GM19025 (cell line): Measurements from ENCODE around the gene POLD4.

Experiments used
- ATAC-seq: cut with Tn5 transposase; IDR thresholded peaks from one replicate; pipeline ENCODE4 v1.9.1; 2021; ENCODE audit warnings: mild to moderate bottlenecking, low read depth, moderate library complexity; ENCODE audit not compliant: unreplicated experiment

The POLD4 gene

DNA sequence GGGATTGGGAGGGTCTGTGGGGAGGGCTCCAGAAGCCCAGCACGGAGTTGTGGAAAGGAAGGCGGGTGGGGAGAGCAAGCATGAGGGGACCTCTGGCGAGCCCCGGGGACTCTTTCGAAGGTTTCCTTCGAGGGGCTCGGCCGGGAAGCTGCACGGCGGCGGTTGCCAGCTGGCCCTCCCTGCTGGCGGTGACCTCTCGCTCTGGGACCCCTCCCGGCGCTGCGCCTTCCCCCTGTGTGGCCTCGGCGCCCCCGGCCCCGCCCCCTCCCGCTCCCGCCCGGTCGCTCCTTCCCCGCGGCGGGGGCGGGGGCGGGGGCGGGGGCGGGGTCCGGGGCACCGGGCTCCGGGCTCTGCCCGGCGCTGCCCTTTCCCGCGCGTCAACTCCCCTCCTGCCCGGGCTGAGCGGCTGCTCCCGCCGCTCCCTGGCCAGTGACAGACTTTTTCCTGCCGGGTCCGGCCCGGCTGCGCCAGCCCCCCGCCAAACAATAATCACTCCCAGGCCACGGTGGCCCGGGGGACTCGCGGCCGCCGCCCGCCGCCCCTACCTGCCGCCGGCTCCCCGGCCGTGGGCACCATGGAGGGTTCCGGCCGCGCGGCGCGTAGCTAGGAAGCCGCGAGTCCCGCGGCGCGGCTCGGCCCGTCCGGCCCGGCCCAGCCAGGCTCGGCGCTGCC lies 19.1 kb upstream of the POLD4 start:
- ATAC-seq: no peak

- no peak for ATAC-seq
Measured at GRCh38 chr11:67371911-67372320, 18.6 kb upstream of the POLD4 start.

DNA sequence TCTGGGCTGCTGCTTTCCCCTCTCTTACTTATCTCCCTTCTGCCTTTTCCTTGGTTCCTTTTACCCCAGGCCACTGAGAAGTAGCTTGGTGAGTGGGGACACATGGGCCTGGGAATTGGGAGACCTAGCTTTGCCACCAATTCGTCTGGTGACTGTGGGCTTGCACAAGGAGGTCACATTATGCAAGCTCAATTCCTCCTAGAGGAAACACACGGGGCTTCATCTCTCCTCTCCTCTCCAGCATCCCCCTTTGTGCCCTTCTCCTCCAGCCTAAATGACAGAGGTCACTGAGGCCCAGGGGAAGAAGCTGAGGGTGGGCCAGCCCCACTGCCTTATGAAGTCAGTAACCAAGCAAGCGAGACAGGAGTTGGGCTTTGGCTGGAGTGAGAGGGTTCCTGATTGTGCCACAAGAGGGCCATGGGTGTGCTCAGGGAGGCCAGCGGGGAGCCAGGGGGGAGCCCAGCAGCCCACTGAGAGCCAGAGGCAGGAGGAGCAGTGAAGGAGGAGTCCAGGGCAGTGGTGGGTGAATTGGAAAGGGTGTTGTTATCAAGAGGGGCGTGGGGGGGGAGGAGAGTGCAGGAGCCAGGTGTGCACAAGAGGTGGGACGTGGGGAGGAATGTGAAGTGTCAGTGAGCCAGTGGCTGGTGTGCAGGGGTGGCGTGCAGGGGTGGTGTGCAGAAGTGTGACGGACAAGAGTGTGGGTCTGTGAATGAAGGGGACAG lies 18.0 kb upstream of the POLD4 start:
- no peak for ATAC-seq

DNA sequence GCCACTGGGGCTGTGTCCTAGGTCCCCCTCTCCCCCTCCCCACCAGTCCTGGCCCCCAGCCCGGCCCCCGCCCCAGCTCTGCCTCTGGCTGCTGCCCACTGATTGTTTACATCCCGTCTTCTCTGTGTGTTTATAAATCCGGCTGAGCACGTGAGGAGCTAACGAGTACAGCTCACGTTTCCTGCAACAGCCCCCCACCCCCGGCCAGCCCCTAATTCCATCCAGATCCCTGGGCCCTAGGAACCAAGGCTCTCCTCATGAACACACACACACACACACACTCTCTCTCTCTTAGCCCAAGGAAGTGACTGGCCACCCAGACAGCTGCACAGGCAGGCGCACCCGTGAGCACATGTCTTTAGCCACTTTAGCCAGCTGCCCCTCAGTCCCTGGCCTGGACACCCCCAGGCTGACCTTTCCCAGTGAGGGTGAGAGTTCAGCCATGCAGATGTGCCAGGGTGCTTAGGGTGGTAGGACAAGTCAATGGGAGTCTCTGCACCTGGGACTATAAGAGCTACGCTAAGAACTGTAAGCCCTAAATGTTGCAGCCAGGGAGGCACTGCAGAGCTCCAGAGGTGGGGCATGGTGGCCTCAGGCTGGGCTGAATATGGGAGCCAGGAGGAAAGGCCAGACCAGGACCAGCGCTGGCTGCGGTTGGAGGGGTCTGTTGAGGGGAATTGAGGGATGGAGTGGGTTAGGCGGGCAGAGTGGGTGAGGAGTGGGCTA lies 17.2 kb upstream of the POLD4 start:
- ATAC-seq: no peak

DNA sequence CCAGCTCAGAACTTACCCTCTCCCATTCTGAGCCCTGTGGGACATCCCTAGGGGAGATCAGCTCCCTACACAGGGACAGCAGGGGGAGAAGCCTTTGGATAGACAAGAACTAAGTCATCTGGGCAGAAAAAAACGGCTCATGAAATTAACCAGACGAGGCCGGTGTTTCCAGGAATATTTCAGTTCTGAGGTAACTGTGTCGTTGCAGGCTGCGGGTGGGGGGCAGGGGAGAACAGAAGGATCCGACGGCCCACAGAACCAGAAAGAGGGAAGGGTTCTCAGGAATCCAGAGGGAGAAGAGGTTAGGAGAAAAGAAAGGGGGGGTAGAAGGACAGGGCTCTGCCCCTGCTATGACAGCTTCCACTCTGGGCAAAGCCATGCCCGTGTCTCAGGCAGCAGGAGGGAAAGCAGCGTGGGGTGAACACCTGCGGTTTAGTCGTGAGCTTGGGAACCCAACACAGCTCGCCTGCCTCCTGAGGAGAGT lies 16.5 kb upstream of the POLD4 start:
- ATAC-seq: no peak

GRCh38 chr11:67369275-67369674 lies 15.9 kb upstream of the POLD4 start:
- no peak for ATAC-seq

DNA sequence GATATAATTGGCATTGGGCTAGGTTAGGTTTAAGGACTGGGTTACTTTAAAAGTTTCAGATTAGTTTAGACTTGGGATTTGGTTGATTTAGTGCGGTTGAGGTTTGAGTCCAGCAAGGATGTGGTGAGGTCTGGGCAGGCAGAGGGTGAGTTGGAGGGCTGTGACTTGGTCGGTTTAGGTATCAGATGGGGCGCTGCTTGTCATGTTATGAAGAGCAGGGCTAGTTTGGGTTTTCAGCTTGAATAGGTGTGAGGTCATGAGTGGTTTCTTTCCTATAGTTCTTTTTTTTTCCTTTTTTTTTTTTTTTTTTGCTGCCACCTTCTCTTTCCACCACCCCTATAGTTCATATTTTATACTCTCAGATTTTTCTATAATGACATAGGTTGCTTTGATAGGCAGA lies 15.3 kb upstream of the POLD4 start:
- no peak for ATAC-seq

GRCh38 chr11:67367761-67368227 lies 14.4 kb upstream of the POLD4 start:
- ATAC-seq: no peak

- ATAC-seq: no peak
Measured at GRCh38 chr11:67366961-67367760, 13.8 kb upstream of the POLD4 start.

DNA sequence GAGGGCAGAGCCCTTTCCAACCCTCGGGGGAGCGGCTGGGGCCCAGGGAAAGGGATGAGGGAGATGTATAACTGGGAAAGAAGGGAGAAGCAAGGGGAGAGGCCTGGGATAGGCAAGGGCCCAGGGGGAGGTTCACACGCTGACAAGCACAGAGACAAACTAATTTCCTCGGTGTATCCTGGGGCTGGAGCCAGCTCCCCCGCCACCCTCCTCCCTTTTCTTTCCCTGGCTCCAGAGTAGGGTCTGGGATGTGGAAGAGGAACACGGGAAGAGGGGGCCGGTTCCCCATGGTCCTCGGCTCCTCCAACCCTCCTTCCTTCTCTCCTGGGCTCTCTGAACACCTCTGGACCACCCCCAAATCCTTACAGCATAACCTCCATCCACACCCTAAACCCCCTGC lies 13.2 kb upstream of the POLD4 start:
- no peak for ATAC-seq

DNA sequence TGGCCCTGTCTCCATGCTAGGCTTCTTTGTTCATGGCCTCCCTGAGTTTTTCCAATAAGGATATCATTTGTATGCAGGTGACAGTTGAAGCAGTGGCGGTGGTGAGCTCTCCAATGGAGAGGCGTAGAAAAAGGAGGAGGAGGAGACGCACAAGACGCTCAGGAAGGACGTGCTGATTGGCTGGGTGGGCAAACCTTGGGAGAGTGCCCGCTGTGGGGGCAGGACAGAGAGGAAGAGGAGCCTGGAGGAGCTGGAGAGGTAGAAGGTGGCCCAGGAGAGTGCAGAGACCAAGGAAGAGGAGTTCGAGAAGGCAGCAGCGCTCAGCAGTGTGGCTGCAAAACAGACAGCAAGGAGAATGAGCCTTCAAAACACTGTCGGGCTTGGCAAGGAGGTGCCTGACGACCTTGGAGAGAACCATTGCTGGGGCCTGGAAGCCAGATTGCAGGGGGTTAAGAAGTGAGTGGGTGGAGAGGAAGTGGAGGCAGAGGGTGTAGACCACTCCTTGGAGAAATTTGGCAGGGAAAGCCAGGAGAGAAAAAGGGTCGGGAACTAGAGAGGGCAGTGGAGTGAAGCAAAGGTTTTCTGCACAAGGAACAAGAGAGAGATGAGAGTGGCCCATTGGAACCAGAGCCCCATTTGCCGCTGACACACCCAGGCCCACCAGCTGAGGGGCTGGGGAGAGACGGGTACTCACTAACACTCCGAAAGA lies 12.5 kb upstream of the POLD4 start:
- no peak for ATAC-seq

DNA sequence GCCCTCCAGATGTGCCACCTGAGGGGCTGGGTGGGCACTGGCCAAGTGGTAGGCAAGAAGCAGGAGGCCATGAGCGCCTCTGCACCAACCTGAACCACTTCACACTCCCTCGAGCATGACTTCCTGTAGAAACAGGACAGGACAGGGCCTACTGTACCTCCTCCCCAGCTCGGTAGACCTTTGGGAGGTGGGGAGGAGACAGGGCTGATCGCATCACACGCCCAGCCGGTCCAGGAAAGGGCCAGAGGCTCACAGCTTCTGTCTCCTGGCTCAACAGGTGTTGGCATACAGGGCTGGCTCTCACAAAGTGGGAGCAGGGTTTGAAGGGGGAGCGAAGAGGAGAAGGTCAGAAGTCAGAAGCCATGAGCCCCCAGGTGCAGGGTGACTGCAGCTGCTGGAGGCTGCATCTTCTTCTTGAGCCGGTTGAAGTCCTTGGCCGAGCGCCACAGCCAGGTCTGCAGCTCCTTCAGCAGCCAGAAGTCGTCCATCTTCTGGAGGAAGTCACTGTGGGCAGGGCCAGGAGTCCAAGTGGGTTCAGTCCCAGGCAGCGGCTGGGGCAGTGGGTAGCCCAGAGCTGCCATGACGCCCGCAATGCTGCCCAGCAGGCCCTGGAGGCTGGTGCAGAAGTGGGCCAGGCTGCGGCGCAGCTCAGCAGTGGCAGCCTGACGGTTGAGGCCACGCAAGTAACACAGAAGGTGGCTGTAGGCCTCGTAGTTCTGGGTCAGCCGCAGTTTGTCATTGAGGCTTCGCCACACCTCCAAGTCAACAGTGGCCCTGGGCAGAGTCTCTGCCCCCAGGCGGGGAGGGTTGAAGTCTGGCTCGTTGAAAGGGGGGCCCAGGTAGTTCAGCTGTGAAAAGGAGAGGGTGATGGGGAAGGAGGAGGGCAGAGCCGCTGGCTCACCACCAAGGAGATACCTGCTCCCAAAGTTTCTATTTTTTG lies 11.7 kb upstream of the POLD4 start:
- no peak for ATAC-seq

- ATAC-seq: no peak
Measured at GRCh38 chr11:67364169-67364568, 10.8 kb upstream of the POLD4 start.

GRCh38 chr11:67357831-67358670 lies 4.7 kb upstream of the POLD4 start:
- ATAC-seq: no peak

DNA sequence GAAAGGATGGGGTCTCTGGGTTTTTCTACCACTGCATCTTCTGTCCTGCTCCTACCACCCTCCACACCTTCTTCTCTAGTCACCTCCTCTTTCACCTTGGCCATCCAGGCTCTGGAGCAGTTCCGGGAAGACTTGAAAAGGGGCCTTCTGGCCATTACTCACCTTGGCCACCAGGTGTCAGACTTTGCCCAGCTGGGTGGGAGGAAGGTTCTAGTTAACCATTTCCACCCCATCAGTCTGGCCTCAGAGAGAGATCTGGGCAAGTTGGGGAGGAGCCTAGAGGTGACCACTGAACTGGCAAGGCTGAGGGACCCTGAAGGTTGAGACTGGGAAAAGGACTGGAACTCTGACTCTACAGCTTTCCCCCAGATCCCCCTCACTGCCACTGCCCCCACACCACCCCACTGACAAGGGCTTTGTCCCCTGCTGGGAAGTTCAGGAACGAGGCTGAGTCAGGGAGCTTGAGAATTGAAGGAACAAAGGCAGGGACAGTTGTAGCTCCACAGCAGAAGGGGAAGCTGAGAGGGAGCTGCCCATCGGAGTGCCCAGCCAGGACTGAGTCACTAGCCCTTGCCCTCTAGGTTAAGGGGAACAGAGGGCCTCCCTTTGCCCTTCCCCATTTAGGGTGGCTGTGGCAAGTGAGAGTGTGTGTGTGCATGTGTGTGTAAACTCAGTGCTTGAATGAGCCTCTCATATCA lies 3.7 kb upstream of the POLD4 start:
- no peak for ATAC-seq

DNA sequence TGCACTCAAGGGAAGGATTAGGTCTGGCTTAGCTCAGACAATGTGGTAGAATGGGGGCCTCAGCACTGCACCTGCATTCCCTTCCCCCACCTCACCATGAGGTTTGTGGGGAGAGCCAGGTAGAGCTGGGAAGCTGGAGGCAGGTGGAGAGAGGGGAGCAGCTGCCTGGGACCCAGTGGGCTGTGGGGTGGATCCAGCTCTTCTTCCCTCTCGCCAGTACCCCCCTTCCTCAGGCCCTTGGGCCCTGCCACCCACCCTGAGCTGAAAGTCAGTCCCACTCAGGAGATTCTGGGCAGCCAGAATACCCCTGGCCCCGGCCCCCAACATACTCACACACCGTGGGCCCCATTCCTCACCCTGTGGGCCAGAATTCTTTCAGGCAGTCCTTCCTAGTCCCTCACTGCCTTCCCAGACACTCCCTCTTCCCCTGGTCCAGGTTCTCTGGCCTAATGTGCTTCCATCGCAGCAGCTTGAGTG lies 3.1 kb upstream of the POLD4 start:
- no peak for ATAC-seq

- ATAC-seq: no peak
Measured at GRCh38 chr11:67355794-67356386, 2.5 kb upstream of the POLD4 start.
